OCI-LY3 (cell line): Measurements from ENCODE around the gene CA12.
"Not testable (repeated sequence)": the region's sequence is repeated elsewhere in the genome, so short reads cannot be mapped to it uniquely, and the experiment has no call there.

Experiments used
- H2AFZ ChIP-seq: fragments of 200-600, 300-600 bp; shearing (Covaris generic); 2 replicates; pipeline ENCODE4 v1.6.0; 2014; ENCODE audit warnings: antibody characterized with exemption, low read depth, low read length
- H3K27ac ChIP-seq: fragments of 200-600, 300-600 bp; sonication (generic); 2 replicates; pipeline ENCODE4 v1.5.1; 2014; ENCODE audit warnings: mild to moderate bottlenecking, low read length, moderate library complexity, mixed read lengths
- H3K27me3 ChIP-seq: fragments of 200-600, 300-600 bp; sonication (generic); 2 replicates; pipeline ENCODE4 v1.6.1; 2014; ENCODE audit warnings: low read depth, low read length, mixed read lengths
- H3K36me3 ChIP-seq: fragments of 200-600, 300-600 bp; sonication (generic); replicated peaks from 2 replicates; pipeline ENCODE3; 2014; ENCODE audit warnings: low read depth, low read length, mixed read lengths
- H3K4me1 ChIP-seq: fragments of 300-600, 200-600 bp; sonication (generic); 2 replicates; pipeline ENCODE4 v1.6.1; 2014; ENCODE audit warnings: low read length, mixed read lengths
- H3K4me2 ChIP-seq: fragments of 200-600, 300-600 bp; sonication (generic); 2 replicates; pipeline ENCODE4 v1.6.1; 2014; ENCODE audit warnings: low read length, mixed read lengths
- H3K4me3 ChIP-seq: fragments of 300-600, 200-600 bp; sonication (generic); 2 replicates; pipeline ENCODE4 v1.5.1; 2014; ENCODE audit warnings: antibody characterized with exemption, mild to moderate bottlenecking, low read length, moderate library complexity
- H3K79me2 ChIP-seq: fragments of 300-600, 200-600 bp; shearing (Covaris generic); 2 replicates; pipeline ENCODE4 v1.6.1; 2014; ENCODE audit warnings: mild to moderate bottlenecking, low read length, mixed read lengths
- H3K9ac ChIP-seq: fragments of 300-600, 200-600 bp; shearing (Covaris generic); 2 replicates; pipeline ENCODE4 v1.6.0; 2014; ENCODE audit warnings: mild to moderate bottlenecking, low read length, moderate library complexity
- H3K9me3 ChIP-seq: fragments of 200-600, 300-600 bp; shearing (Covaris generic); 2 replicates; pipeline ENCODE4 v1.6.1; 2014; ENCODE audit warnings: low read length, mixed read lengths; ENCODE audit not compliant: insufficient read depth
- H4K20me1 ChIP-seq: fragments of 200-600, 300-600 bp; sonication (generic); 2 replicates; pipeline ENCODE4 v1.6.1; 2016; ENCODE audit warnings: low read length, mixed read lengths; ENCODE audit not compliant: insufficient read depth
- CTCF ChIP-seq: fragments of 200-600, 300-600 bp; sonication (generic); IDR thresholded peaks from 2 replicates; pipeline ENCODE4 v1.5.1; 2014; ENCODE audit warnings: antibody characterized with exemption, low read length, low read depth
- EZH2phosphoT487 ChIP-seq: fragments of 200-600 bp; shearing (Covaris generic); IDR thresholded peaks from 2 replicates; pipeline ENCODE4 v1.6.1; 2018; ENCODE audit warnings: antibody characterized with exemption, mixed run types, low read depth

Gene CA12

GRCh38 chr15:63417721-63418120 lies 36.1 kb upstream of the CA12 start:
- H3K4me1 ChIP-seq: peaks cover 7% of the 10 kb centered on the region; the same call in 1 of the 2 replicates
- H3K79me2 ChIP-seq: no peaks in the 10 kb centered on the region
- H3K4me2 ChIP-seq: no peak overlapping the region
- H3K27me3 ChIP-seq: no peaks in the 10 kb centered on the region
- H3K36me3 ChIP-seq: no peaks in the 10 kb centered on the region
- no peak overlapping the region for H2AFZ ChIP-seq
- H3K4me3 ChIP-seq: no peak overlapping the region
- TF ChIP-seq EZH2phosphoT487: no peak
- TF ChIP-seq CTCF: no peak
- no peaks in the 10 kb centered on the region for H3K9me3 ChIP-seq
- no peak overlapping the region for H3K9ac ChIP-seq
- no peaks in the 10 kb centered on the region for H4K20me1 ChIP-seq
- H3K27ac ChIP-seq: no peak overlapping the region

GRCh38 chr15:63417274-63417673 lies 35.6 kb upstream of the CA12 start:
- not testable (repeated sequence) for H2AFZ ChIP-seq, H3K27ac ChIP-seq

DNA sequence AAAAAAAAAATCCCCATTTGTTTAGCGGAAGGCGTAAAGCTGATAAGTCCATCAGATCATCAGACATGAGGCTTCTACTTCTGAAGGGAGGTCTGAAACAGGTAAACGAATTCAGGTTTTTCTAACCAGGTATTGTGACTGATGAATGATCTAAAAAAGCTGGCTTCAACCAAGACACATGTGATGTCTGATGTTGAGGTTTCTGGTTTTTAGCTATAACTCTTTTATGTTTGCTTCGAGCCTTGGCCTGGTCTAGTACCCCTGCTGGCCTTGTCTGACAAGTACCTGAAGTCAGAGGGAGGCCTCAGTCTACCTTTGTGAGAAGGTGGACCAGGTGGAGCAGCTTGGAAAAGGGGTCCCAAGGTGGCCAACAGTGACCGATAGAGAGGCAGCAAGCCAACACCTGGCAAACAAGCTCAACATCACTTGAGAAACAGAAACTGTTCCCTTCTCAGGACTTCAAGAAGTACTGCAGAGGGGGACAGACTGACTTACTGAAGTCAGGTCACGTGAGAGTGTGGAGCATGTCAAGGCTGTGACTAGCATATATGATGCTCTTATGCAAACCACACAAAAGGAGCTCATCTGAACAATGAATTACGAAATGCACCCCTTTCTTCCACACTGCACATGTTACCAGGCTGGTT lies 33.0 kb upstream of the CA12 start:
- no peak for TF ChIP-seq EZH2phosphoT487
- Histone ChIP-seq H3K27ac (no peak overlapping the region), H4K20me1 (no peaks in the 10 kb centered on the region), H3K79me2 (no peaks in the 10 kb centered on the region), H3K9ac (no peak overlapping the region), H3K9me3 (no peaks in the 10 kb centered on the region), H3K36me3 (no peaks in the 10 kb centered on the region), H3K27me3 (no peaks in the 10 kb centered on the region), H3K4me1 (no peaks in the 10 kb centered on the region), H2AFZ (no peak overlapping the region), H3K4me3 (no peak overlapping the region), H3K4me2 (no peak overlapping the region)

More at GRCh38 chr15:63417274-63417673, 35.6 kb upstream of the CA12 start:
- not testable (repeated sequence) for H3K9ac ChIP-seq, H3K4me3 ChIP-seq, H3K27me3 ChIP-seq, H3K9me3 ChIP-seq, H3K4me1 ChIP-seq, H3K4me2 ChIP-seq, H4K20me1 ChIP-seq, H3K36me3 ChIP-seq, H3K79me2 ChIP-seq

DNA sequence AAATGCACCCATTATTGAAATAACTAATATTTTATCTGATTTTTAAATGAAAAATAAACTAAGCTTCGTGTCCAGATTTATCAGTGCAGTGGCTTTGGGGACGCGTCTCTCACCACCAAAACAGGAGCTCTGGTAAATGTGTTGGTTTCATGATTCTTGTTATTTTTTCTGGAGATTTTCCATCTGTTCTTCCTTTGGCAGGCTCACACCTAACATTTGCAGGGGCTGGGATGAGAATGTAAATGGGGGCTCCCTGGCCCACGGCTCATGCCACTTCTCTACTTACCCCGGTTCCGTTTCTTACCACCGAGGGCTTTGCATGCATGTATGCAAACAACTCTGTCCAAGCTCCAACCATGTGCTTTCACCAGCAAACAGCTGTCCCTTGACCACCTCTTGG lies 30.9 kb upstream of the CA12 start:
- Histone ChIP-seq H2AFZ (no peak overlapping the region; the same call in 1 of the 2 replicates), H3K36me3 (no peaks in the 10 kb centered on the region), H3K27ac (no peak overlapping the region), H3K79me2 (no peaks in the 10 kb centered on the region), H3K9ac (no peak overlapping the region), H3K4me3 (no peak overlapping the region), H4K20me1 (no peaks in the 10 kb centered on the region), H3K9me3 (no peaks in the 10 kb centered on the region), H3K27me3 (no peaks in the 10 kb centered on the region), H3K4me1 (no peaks in the 10 kb centered on the region), H3K4me2 (no peak overlapping the region)
- TF ChIP-seq EZH2phosphoT487 (no peak), CTCF (no peak)

DNA sequence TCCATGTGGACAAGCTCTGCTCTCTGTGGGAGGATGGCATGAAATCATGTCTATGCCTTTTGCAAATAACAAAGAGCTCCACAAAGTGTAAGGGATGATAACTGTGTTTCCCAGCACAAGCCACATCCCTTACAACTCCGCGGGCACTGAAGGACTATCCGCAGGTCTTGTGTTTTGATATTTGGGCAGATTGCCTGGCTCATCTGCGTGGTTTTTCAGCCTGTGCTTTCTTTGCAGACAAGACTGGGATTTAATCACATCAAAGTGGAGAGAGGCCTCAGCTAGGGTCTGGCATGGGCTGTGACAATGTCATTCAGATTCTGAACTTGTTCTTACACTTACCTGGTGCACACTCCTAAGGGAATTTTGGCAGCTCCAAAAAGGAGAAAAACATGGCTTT lies 30.2 kb upstream of the CA12 start:
- Histone ChIP-seq H3K27ac (no peak overlapping the region), H3K9ac (no peak overlapping the region), H3K27me3 (no peaks in the 10 kb centered on the region), H4K20me1 (no peaks in the 10 kb centered on the region), H3K4me3 (no peak overlapping the region), H3K4me1 (no peaks in the 10 kb centered on the region), H3K36me3 (no peaks in the 10 kb centered on the region), H2AFZ (no peak overlapping the region), H3K9me3 (no peaks in the 10 kb centered on the region), H3K4me2 (no peak overlapping the region), H3K79me2 (no peaks in the 10 kb centered on the region)
- TF ChIP-seq CTCF: no peak
- no peak for TF ChIP-seq EZH2phosphoT487
